ENCODE results near the gene ZNF710.

The ZNF710 gene

DNA sequence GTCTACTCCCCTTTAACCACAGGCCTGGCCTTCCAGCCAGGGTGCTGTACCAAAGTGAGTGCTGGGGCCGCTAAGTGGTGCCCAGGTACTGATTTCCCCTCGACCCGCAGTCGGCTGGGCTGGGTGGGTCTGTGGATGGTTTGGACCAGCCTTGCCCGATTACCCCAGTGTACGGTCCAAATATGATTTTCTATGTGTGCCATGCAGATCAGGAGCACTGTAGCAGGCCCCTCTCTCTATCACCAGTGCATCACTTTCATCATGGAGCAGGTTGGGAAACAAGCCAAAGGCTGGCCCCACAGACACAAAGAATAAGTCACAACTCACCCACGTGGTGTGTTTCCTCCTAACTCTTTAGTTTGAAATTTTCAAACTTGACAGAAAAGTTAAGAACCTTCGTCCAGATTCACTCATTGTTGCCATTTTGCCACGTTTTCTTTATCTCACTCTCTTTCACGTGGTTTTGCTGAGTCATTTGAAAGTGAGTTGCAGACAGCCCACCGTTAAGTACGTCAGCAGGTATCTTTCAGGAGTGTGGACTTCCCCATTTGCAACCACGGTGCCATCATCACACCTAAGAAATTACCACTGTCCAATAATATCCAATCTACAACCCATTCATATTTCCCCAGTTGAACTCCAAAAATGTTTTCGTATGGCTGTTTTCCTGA is 37.0 kb downstream of the ZNF710 start:
- peak in 1 of 2 donors; percentile 53 for DNase-seq (ENCODE audit: extremely low read depth in 1 of 2, low read depth in 1 of 2)

DNA sequence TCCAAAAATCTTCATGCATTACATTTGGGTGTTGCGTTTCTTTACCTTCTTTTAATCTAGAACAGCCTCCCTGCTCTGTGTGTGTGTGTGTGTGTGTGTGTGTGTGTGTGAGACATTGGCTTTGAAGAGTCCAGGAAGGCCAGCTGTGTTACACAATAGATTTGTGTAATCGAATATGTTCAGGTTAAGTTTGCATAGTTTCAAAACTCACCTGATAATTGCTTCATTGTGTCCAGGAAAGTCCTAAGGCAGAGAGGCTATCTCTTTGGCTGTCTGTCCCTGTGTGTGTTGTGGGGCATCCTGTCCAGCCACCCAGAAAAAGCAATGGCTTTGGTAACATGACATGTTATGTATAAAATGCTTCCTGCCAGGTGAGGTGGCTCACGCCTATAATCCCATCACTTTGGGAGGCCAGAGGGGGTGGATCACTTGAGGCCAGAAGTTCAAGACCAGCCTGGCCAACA is 37.5 kb downstream of the ZNF710 start:
- DNase-seq (ENCODE audit: extremely low read depth in 1 of 2, low read depth in 1 of 2), result no peak

DNA sequence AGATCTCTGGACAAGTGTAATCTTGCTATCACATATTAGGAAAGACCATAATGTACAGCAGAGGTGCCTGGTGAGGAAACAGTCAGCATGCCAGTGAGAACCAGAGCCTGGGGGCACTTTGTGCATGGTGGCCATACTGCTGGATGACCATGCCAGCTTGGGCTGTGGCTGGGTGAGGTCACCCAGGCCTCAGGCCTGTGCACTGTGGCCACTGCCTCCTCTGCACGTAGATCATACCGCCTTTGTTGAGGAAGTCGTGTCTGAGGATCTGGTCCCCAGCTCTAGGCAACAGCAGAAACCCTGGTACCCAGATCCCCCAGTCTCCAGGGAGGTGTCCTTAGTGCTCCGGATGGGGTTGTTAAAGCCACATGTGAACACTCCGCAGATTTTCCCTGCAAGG is 38.9 kb downstream of the ZNF710 start:
- no peak for DNase-seq (ENCODE audit: extremely low read depth in 1 of 2, low read depth in 1 of 2)

DNA sequence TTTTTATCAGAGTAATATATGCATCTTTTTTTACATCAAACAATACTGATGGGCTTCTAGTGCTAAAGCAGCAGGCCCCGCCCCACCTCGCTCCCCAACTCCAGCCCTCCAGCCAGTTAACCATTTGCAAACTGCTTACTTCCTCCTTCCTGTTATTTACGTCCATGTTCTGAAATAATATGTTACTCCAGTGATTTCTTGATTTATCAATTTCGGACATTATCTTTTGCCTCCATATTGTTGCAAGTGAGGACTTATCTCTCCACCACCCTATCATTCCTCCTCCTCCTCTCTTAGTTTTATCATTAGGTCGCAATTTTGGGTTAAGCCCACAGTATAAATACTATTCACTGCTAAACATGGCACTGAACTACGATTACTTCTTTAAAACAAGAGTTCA is 39.5 kb downstream of the ZNF710 start:
- DNase-seq (ENCODE audit: extremely low read depth in 1 of 2, low read depth in 1 of 2), result no peak

DNA sequence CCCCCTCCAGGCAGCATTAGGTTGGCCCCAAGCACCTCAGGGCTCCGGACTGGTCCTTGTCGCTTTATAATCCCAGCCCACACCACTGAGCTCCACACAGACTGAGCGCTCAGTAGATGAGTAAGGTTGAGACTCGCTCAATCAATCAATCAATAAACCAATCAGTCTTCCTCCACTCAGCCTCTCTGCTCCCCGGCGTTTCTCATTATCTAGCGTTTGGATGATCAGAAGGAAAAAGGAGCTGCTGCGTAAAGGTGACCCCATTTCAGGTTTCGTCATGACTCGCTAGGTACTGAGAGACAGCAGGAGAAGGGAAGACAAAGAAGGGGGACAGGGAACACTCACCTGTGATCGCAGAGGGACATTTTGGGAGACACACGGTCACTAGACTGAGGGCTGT is 41.2 kb downstream of the ZNF710 start:
- DNase-seq (ENCODE audit: extremely low read depth in 1 of 2, low read depth in 1 of 2), result no peak

DNA sequence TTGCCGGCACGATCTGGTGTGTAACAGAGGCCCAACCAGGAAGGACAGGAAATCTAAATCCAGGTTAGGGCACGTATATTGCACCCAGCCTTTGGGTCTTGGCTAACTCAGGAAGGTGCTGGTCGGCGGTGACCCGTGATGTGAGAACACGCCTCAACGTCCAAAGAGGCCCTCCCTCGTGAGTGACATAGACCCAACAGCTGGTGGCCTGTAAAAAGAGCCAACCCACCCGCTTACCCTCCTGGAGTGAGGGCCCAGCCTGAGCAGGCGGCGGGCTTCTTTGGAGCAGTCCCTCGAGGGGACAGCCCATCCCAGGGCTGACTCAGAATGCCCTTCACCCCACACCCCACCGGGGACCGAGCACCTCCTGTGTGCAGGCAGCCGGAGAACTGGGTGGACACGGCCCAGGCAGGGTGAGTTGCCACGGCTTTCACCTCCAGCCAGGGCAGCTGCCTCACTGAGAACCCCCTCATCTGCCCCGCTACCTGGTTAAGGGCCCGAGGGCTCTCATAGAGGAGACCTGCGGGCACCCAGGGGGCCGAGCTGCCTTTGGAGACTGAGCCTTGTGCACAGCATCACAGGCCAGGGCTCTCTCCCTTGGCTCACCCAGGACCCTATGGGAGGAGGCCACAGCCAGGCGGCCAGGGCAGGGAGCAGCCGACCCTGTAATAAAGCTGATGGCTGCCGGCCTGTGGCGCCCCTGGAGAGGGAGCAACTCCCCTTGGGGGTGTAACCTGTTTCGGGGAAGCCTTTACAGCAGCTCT is 41.8 kb downstream of the ZNF710 start:
- no peak for DNase-seq (ENCODE audit: extremely low read depth in 1 of 2, low read depth in 1 of 2)

DNA sequence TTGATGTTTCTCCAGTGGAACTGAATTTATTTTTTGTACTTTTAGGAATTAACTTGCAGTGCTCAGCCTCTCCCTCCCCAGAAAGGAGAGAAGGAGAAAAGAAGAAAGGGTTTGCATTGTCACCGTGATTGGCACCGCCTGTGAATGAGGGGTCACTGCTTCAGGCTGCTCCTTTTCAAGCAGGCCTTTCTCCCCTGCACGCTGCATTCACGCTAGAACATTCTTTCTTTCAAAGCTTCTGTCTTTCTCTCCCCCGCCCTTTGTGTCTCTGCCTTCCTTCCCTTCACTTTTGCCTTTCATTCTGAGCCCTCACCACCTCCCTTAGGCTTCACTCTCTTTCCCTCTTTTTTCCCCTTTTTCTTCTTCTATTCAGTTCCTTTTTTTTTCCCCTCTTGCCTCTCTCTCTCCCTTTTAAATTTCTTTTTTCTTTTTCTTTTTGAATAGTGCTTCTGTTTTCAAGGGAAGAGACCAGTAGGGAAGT is 42.4 kb downstream of the ZNF710 start:
- DNase-seq (ENCODE audit: extremely low read depth in 1 of 2, low read depth in 1 of 2), result no peak

DNA sequence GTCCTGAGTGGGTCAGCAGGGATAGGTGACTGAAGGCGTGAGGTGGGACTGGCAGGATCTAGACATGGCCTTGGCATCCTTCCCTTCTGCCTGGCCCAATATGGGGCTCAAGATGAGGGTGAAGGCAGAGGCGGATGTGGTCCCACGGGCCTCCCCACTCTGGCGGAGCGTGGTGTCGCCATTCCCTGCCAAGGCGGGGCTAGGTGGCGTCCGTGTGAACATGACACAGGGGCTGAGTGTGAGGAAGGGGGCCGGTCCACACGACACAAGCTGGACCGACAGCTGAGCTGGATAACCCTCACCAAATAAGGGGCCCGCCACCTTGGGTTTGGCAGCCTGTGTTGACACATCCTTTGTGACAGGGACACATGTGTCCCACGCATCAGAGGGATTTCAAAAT is 43.1 kb downstream of the ZNF710 start:
- no peak for DNase-seq (ENCODE audit: extremely low read depth in 1 of 2, low read depth in 1 of 2)

DNA sequence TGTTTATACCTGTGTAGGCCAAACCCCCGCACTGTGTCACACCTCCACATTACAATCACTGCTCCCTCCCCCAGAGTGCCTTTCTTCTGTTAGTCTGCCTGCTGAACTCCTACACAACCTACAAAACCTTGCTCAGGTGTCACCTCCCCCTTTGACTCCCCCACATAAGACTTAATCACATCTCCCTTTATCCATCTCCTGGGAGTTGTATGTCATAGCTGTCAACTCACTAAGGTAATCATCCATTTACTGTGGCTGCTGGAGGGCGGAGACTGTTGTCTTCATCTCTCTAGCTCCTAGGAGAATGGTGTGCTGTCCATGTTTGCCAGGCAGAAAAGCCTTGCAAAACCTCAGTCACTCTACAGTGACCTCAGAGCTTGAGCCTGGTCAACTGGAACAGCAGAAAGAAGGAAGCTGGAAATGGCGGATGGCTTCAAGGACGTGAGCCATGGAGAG is 43.8 kb downstream of the ZNF710 start:
- DNase-seq (ENCODE audit: extremely low read depth in 1 of 2, low read depth in 1 of 2), result no peak

DNA sequence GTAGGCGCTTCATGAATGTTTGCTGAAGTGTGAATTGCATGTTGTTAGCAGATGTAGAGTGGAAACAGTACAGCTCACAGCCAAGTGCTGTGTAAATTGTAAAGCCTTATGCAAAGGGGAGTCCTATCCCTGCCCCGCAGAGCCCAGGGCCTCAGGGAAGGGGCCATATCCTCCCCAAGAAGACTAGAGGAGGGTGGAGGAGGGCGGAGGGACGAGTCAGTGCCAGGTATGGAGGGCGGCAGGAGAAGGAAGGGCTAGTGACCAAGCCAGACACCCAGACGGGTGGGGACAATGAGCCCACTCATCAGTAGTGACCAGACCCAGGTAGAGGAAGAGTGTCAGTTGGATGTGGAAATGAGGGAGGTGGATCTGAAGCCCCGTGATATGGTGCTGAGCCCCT is 45.2 kb downstream of the ZNF710 start:
- DNase-seq (ENCODE audit: extremely low read depth in 1 of 2, low read depth in 1 of 2), result no peak

DNA sequence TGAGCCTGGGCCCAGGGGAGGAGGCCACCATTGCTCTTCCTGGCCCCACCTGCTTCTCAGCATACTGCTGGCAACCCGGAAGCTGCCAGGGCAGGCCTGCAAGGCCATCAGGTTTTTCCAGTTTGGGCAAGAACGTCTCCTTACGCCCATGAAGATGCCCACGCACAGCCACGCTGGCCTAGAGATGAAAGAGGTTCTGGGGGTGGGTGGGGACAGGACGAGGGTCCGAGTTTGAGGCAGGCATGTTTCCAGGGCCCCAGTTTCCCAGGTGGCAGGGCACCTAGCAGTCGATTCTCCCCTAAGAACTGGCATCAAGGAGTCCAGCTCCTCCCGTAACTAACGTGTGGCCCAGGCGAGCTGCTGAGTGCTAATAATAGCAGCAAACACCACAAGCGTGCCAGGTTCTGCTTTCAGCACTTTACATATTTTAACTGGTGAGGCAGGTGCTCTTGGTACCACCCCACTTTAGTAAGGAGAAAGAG is 45.8 kb downstream of the ZNF710 start:
- DNase-seq (ENCODE audit: extremely low read depth in 1 of 2, low read depth in 1 of 2), result no peak

DNA sequence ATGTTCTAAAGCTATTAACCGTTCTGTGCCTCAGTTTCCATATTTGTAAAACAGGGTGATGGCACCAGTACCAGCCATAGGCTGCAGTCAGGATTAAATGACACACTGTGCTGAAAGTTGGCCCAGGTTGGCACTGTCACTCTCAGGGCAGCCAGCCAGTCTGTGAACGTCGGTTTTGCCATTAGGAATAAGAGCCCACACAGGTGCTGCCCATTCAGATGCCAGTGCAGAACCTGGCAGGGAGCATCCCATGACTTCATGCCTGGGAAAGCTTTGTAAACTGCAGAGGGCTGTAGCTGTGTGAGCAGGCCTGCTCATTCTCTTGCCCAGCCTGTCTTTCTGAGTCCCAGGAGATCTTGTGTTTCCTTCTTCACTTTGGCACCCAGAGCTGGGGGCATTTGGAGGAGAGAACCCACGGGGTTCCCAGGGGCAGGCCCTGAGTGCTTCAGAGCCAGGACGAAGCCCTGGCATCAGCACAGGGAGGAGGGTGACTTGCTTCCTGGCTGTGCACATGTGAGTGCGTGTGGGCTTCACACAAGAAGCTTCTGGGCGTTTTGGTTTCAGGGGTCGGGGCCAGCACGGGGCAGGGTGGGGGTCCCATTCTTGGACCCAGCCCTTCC is 46.9 kb downstream of the ZNF710 start:
- no peak for DNase-seq (ENCODE audit: extremely low read depth in 1 of 2, low read depth in 1 of 2)

DNA sequence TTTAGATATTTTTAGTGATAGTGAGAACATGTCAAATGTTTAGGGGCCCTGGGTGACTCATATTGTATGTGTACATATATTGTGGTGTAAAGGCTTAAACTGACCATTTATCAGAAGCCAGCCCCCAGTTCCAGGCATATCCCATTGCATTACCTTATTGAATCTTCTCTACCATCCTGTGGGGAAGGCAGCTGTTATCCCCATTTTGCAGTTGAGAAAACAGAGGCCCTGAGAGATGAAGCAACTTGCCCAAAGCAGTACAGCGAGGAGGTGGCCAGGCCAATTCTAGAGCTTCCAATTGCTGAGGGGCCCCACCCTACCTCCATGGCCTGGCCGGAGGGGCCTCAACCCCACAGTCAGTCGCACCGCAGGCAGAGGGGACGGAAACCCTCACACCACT is 47.9 kb downstream of the ZNF710 start:
- no peak for DNase-seq (ENCODE audit: extremely low read depth in 1 of 2, low read depth in 1 of 2)

DNA sequence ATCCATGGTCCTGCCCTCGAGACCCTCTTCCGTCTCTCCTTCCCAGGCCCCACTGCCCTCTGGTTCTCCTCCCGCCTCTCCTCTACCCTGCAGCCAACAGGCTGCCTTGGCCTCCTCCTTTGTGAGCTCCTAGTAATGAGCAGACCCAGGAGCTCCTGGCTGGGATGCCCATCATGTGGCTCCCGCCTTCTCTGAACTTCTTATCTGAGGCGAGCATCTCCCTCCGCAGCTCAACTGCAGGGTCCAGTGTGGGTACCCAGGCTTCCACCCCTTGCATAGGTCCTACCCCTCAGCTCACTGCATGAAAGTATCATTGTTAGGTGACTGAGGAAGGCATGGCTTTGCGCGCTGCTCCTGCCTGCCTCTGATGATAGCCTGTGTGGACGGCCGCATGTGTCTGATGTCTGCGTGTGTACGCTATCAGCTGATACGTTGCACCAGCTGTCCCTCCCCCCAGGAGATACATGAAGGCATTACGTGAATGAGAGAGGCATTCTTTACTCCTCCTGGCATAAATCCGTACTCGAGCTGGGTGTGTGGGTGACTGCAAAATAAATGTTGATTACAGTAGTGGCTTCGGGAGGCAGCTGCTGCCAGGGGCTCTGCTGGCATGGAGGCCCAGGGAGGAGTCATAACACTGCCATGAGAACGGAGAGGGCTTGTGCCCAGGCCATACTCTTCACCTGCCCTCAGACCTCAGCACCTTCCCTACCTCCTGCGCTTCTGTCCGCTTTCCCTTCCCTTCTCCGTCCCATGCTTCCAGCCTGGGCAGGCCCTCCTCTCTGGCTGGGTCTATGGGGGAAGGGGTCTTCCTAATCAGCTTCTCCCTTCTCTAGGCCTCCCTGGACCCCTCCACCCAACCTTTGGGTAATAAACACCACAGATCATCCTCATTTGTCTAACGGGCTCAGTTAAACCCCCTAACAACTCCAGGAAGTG is 48.8 kb downstream of the ZNF710 start:
- no peak for DNase-seq (ENCODE audit: extremely low read depth in 1 of 2, low read depth in 1 of 2)

DNA sequence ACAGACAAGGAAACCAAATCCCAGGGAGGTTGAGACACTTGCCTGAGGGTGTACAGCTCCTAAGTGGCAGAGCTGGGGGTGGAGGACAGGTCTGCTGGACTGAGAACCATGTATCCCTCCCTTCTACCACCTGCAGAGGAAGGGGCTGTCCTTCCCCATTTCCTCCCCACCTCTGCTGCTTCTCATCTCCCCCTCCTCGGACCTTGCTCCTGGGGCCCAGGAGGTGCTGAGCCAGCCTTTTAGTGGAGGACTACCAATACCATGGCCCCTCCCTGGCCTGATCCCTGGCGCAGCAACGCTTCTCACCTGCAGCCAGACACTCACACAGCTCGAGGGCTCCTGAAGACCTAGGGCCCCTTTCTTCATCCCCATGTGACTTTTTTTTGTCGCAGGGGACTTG is 50.8 kb downstream of the ZNF710 start:
- DNase-seq (ENCODE audit: extremely low read depth in 1 of 2, low read depth in 1 of 2), result no peak

DNA sequence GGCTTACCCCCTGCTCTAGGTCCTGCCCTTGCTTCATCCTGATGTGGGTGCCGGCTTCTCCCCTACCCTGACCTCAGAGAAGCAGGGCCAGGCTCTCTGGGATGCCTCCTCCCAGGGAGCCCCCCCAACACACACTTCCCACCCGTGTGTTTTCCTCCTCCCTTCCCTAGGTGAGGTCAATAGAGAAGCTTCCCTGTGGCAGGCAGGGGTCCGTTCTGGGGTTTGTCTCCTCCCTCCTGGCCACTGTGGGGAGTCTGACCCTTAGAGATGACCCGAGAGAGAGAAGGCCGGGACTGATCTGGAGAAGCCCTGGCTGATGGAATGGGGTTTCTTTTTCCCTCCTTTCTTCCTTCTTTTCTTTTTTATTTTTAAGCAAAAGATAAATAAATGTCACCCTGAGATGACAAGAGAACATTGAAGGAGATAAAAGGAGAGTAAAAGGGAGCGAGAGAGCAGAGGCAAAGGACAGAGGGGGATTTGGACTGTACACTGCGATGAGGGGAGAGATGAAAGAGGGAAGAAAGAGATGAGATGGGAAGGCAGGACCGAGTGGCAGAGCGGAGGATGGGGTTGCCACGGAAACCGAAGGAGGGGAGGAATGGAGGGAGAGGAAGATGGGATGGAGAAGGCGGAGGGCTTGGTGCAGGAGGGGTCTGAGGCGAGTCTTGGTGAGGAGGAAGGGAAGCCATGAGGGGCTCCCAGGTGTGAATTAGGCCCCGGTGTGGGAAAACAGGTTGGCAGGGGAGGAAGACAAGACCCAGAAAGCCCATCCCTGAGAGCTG is 52.8 kb downstream of the ZNF710 start:
- DNase-seq (ENCODE audit: extremely low read depth in 1 of 2, low read depth in 1 of 2), result no peak

DNA sequence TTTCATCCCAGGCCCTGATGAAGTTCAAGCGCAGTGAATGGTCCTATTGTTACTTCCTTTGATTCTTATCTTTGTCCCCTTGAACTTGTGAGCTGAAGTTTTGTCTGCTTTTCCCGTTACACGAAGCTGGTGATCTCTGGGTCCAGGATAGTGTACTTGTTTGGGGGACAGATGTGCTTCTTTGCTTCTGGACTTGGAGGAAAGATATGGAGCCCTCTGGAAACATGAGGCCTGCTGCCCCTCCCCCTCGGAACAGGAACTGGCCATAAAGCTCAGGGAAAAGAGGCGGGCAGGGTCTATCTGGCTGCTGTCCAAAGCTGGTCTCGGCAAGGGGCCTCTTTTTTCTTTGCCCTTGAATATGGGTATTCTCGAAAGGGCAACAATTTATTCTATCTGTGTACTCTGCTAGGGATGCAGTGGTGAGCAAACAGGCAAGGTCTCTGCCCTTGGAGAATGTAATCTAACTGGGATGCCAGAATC is 53.5 kb downstream of the ZNF710 start:
- no peak for DNase-seq (ENCODE audit: extremely low read depth in 1 of 2, low read depth in 1 of 2)

DNA sequence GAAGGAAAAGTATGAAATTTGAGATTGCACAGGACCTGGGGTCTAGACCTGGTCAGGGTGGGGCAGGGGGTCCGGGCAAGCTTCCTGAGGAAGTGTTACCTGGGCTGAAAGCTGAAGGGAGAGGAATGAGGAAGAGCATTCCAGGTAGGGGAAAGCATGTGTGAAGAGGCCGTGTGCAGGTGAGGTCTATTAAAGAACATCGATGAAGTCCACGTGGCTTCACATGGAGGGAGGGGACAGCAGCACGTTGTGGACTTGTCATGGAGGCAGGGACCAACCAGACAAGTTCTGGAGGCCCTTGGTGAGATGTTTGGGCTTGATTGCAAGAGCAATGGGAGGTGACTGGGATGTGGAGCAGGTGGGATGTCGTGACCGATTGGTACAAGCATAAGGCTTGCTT is 54.1 kb downstream of the ZNF710 start:
- DNase-seq (ENCODE audit: extremely low read depth in 1 of 2, low read depth in 1 of 2), result no peak

DNA sequence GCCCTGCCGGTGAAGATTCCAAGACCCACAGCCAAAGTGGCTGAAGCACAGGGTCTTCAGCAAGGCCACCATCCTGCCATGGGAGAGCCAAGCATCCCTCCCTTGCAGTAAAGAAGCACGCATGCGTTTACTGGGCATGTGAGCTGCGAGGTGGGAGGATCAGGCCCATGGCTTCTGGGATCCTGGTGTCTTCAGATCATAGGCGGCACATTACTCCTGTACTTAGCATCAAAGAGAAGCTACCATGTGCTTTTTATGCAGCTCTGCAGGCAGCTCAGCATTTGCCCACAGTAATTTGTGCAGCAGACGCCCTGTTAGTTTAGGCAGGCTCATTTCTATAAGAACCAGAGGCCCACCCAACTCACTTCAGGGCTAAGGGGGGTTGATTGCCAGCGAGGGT is 55.4 kb downstream of the ZNF710 start:
- no peak for DNase-seq (ENCODE audit: extremely low read depth in 1 of 2, low read depth in 1 of 2)

DNA sequence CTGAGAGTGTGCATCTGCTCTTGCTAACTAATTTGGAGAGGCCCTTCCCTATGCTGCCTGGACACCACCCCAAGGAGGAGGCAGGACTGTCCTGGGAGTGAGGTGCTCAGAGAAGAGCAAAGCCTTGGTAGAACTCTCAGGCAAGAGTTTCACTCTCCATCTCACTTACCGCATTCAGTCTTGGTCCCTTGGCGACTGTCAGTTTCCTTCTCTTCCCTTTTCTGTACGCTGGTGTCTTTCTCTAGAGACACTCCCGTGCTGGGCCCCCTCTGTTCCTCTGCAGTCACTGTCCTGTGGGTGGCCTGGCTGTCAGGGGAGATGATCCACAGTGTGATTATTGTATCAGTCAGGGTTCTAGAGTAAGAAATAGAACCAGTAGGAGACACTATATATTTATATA is 57.2 kb downstream of the ZNF710 start:
- no peak for DNase-seq (ENCODE audit: extremely low read depth in 1 of 2, low read depth in 1 of 2)

Data from stimulated activated CD8-positive, alpha-beta memory T cell treated with anti-CD3 and anti-CD28 coated beads, Interleukin-7, amount 100 ng/mL, for 48 hours (primary cell).